ENCODE data around the gene MYCBPAP.

Gene MYCBPAP

DNA sequence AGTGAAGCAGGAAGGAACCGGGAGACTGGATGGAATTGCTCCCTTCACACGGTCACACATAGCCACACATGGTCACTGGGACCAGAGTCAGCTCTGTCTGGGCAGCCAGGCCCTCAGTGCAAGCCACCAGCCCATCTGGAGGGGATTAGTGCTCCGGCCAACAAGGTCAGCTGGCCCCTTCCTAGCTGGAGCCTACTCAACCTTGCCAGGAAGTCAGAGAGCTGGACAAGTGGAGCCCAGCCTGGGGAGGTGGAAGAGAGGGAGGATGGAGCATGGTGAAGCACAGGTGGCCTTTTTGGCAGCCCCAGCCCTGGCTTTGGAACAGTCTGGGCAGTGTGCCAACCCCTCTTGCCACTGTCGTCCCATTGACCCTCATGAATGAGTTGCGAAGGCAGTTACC, 48.6 kb downstream of the MYCBPAP start:
- DNase-seq (ENCODE audit: low read depth) = no peak

DNA sequence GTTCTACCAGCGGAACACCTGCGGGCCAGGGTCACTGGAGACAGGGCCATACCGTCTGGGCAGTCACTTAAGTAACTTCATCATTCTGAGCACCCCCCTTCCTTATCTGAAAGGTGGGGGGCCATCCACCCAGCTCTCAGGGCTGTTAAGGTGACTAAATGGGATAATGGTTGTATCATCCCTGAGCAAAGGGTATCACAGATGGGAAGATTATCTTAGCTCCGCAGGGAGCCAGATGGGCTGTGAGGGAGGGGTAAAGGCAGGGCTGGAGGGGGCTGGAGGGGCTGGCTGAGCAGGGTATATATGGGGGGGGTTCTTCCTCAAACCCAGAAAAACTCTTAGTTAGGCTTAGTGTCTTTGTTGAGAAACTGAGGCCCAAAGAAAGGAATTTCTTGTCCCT, 49.4 kb downstream of the MYCBPAP start:
- DNase-seq (ENCODE audit: low read depth) = no peak

DNA sequence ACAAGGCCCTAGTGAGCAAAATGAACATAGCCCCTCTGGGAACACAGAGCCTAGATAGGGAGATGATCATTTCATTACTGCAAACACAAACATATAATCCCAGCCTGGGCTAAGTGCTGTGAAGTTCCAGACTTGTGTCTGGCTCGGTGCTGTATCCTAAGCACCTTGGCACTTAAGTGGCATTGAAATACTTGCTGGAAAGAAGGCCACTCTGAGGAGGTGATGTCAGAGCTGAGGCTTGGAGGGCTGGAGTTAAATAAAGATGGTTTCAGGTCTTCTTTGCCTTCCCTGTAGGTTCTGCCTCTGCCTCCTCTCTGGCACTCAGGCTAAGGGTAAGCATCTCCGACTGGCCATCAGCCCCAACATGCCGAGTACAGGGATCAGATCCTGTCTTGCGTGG, 49.9 kb downstream of the MYCBPAP start:
- no peak for DNase-seq (ENCODE audit: low read depth)

DNA sequence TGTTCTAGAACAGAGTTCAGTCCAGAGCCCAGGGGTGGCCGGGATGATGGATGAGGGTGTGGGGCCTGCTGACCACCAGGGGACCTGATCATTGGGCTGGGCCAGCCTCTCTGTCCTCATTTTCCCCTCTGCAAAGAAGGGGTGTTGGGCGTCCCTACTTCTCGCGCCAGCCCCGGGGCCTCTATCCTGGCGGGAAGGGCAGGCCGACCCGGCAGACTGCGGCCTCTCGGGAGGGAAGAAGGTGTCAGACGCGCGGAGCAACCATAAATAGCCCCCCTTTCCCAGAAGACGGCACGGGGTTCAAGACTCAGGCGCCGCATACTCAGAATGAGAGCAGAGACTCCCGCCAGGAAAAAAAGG, 50.3 kb downstream of the MYCBPAP start:
- DNase-seq (ENCODE audit: low read depth) = no peak

DNA sequence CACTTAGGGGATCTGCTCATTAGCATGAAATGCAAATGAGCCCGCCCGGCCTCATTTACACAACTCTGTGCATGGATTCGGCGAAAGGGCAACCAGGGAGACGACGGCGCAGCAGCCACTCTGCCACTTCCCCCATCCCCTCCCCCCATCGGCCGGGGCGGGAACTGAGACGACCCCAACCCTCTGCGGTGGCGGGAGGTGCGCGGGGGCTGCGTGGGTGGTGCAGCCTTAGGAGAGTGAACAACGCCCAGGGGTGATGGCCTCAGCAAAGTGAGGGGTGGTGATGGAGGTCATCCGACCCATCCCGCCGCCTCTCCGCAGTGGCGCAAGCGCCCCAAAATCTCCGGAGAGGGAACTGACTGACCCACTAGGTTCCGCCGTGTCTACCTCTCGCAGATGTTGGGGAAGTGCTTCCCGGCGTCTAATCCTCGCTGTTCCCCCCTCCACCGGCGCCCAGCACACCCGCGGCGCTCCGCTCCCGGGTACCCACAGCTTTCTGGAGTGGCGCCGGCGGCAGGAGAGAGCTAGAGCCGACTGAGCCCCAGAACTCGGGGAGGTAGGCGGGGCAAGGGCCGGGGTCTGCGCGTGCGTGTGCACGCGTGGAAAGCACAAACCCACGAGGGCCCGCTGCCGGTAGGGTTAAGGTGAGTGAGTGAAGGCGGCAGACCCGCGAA, 50.8 kb downstream of the MYCBPAP start:
- no peak for DNase-seq (ENCODE audit: low read depth)

DNA sequence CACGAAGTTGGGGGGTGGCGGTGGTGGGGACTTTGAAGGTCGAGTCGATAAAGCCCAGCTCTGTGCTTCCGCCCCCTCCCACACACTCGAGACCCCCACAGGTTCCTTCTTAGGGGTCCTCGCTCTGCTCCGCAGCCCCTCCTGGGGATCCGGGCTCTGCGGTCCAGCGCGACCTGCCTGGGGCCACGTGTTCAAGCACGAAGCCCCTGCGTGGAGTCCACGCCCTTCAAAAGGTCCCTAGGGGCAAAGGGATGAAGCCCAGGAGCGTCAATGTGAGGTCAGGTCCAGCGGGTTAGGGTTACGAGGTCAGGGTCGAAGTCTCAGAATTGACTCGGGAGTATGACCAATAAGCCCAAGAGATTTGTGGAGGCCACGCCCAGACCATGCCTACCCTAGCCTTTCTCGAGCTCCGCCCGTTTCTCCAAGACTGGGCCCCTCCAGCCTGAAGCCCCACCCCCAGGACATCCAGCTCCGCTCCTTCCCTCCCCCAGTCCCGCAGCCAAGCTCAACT, 51.5 kb downstream of the MYCBPAP start:
- no peak for DNase-seq (ENCODE audit: low read depth)

DNA sequence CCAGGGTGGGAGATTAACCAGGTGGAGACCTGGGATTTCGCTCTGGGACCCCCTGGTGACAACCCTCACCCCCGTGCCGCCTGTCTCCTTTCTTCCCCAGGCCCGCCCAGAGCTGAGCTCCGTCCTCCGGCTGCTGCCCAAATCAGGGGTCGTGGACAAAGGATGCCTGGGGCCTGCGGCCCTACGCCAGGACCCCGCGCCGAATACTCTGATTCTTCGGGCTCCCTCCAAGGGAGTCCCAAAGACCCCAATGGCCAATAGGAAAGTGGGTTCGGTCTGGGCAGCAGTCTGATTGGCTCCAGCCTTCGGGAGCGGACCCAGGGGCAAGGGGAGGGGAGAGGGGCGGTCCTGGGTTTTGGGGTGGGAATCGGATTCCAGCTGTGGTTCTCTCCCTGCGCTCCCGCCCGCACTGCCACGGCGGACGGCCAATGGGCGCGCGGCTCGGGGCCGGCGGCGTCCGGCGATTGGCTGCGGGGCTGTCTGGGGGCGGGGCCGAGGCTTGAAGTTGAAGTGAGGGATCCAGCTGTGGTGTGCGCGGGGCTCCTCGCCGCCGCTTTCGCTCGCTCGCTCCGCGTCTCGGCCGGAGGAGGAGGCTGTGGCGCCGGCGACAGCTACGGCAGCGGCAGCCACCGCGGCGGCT, 52.1 kb downstream of the MYCBPAP start, which contains the start of gene CACNA1G:
TSS of gene CACNA1G (plus strand) at position 531 of the 640 bp plus-strand sequence. CDS start 745 bp downstream, outside the sequence.
- DNase-seq (ENCODE audit: low read depth) = peak; percentile 79

DNA sequence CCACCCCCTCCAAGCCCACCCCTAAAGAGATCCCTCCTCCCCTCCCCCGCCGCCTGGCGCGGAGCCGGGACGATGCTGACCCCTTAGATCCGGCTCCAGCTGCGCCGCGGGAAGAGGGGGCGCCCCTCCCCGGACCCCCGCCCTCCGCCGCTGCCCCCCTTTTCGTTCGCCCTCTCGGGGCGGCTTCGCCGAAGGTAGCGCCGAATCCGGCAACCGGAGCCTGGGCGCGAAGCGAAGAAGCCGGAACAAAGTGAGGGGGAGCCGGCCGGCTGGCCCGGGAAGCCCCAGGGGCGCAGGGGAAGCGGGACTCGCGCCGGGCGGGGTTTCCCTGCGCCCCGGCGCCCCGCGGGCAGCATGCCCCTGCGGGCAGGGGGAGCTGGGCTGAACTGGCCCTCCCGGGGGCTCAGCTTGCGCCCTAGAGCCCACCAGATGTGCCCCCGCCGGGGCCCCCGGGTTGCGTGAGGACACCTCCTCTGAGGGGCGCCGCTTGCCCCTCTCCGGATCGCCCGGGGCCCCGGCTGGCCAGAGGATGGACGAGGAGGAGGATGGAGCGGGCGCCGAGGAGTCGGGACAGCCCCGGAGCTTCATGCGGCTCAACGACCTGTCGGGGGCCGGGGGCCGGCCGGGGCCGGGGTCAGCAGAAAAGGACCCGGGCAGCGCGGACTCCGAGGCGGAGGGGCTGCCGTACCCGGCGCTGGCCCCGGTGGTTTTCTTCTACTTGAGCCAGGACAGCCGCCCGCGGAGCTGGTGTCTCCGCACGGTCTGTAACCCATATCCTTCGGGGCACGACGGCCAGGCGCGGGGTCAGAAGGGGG, 52.9 kb downstream of the MYCBPAP start:
- DNase-seq (ENCODE audit: low read depth) = no peak

DNA sequence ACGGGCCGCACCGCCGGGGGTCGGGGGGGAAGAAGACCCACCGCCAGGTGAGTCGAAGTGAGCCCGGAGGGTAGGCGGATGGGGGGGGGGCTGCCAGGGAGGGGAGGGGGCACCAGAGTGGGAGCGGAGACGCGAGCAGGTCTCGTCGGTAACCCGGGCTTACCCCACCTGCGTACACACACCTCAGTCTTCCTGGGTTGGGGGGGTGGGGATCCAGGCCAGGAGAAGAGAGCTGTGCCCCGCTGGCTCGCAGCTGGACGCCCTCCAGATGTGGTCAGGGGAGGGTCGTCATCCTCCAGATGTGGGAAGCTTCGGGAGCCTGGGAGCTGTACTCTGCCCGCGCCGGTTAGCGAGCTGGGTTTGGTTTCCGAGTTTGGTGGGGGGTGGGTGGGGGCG, 53.5 kb downstream of the MYCBPAP start:
- DNase-seq (ENCODE audit: low read depth) = no peak

DNA sequence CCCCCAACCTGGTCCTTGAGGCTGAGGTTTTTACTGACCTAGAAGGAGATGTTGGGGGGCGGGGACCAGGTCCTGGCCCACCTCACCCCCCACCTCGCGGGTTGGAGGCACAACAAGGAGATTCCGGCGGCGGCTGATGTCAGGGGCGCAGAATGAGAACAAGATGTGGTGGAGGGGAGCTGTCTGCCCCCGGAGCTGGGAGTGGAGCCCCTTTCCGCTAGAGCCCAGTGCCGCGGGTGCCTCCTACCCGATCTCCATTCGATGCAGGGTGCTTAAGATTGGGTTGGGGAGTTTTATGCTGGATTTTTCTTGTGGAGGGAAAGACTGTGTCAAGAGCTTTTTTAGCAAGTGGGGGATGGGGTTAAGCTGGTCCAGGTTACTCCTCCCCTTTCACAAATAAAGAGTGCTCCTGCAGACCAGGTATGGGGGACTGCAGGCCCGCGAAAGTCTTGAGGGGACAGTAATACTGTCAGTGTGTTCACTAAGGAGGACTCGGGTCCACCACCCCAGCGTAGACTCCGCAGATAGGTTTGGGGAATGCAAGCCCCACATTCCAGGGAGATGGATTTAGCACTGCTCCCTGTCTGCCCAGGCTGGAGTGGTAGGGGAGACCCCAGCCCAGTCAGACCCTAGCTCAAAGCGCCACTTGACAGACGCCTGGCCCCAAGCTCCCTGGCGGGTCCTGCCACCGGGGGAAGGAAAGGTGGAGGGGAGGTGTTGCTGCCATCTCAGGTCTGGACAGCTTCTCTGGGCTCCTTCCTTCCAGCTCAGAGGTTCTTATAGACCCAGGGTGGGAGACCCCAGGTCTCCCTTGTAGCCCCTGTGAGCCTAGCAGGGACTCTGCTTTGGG, 54.2 kb downstream of the MYCBPAP start:
- no peak for DNase-seq (ENCODE audit: low read depth)

DNA sequence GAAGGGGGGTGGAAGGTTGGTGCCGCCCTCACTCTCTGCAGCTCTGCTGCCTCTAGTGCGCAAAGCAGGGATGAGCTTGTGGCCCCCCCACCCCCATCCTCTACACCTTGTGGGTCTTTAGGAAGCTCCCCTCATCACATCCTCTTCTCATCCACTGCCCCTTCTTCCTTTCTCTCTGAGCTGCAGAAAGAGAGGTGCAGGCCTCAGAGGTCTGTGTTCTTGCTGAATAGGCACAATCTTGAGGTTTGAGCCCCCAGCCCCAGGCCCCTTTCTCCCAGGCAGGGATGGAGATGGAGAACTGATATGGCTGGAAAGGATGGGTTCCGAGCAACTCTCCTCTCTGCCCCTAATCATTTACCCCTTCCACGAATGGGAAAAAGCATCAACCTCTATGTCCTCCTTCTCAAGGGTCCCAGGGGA, 54.9 kb downstream of the MYCBPAP start:
- no peak for DNase-seq (ENCODE audit: low read depth)

DNA sequence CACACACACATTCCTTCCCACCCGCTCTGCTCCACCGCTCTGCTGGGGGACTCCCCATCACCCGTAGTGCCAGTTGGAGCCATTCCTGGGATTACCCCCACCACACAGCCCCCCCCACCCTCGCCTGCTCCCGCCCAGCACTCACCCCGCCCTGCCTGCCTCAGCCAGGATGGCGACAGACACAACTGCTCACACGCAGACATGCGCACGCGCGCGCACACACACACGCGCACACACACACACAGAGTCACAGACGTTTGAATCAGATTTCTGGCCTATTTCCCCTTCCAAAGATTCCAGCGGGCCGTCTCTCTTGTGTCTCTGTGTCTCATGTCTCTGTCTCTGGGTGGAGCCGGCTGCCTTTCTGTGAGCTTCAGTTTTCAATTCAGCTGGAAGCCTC, 56.7 kb downstream of the MYCBPAP start:
- DNase-seq (ENCODE audit: low read depth) = no peak

DNA sequence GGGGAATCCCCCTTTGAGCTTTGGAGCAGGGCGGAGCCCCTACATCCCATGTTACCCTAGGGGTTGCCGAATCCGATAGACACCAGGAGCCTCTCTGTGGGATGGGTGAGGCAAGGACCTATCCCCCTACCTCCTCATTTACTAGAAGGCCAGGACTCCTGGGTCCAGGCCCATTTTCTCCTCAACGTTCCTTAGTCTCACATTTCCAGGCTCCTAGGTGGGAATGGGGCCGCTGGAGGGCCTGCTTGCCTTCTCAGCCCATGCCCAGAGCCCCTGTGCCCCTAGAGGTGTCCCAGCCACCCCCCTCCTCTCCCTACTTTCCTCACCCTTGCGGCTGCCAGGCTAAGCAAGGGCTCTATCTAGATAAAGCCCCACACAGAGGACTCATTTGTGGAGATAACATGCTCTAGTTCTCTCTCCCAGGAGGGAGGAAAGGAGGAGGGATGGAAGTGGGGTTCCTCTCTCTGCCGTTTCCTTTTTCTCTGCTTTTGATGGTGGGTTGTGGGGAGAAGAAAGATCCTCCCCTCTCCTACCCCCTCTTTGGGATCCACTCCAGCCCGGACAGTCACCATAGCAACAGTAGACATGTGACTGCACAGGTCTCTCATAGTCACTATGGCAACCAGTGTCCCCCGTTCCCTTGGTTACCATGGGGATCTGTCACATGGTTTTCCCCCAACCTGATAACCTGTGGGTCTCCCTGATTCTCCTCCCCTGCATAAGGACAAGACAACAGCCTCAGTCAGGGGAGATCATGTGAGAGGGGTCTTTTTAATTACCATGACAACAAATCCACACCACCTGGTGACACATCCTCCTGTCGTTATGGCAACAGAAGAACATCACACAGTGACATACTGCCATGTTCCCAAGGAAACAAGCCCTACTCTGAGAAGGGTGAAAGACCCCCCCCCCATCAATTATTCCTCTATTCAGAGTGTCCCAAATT, 57.4 kb downstream of the MYCBPAP start:
- DNase-seq (ENCODE audit: low read depth) = no peak

DNA sequence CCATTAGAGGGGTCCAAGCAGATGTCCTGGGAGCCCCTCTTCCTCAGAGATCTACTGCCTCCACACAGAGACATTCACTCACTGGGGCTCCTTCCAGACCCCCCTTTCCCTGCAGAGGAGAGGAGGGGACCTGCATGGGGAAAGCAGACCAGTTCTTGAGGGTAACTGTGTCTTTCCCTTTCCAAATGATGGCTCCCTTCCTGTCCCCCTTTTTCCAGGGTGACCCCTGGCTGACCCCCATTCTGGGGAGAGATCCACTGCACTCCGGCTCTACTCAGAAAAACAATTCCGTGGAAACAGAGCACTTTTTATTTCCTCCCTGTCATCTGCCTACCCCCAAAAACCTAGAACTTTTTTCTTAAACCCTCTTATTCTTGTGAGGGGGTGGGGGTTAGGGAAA, 58.6 kb downstream of the MYCBPAP start:
- DNase-seq (ENCODE audit: low read depth) = no peak

DNA sequence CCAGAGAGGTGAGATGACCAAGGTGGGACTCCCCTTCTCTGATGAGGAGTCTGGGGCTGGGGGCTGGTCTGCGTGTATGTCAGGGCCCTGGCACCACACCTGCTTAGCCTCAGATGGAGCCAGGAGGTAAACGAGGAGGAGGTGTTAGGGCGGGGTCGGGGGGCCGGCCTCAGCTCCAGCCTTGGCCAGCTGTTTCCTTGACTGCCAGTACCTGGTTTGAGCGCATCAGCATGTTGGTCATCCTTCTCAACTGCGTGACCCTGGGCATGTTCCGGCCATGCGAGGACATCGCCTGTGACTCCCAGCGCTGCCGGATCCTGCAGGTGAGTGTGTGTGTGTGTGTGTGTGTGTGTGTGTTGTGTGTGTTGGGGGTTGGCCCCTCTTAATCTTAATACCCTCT, 60.4 kb downstream of the MYCBPAP start:
- DNase-seq (ENCODE audit: low read depth) = no peak

DNA sequence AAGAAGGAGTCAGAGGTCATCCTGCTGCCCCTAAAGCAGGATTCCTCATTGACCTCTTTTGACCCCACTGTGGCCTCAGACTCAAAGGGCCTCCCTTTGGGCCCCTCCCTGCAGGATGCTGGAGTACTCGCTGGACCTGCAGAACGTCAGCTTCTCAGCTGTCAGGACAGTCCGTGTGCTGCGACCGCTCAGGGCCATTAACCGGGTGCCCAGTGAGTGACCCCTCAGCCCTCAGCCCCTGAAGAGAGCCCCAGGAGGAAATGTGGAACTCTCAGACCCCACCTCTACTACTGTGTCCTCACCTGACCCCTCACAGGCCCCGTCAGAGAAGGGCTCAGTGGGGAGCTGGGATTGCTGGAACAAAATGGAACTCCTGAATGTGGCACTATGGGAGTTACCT, 61.4 kb downstream of the MYCBPAP start:
- no peak for DNase-seq (ENCODE audit: low read depth)

DNA sequence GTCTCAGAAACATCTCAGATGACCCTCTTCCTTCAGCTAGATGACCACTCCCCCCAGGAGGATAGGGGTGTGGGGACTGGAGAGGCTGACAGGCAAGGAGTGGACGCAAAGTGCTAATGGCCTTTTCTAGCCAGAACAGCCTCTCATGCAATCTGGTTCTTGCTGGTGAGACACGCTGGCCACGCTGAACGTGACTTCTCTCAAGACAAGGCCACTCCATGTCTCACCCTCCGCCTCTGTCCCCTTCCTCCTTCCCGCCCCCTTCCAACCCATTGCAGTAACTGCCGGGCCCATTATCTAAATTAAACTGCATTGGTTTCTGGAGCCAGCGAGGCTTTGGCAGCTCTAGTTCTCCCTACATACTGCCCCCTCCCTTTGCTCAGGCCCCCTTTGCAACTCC, 61.8 kb downstream of the MYCBPAP start:
- DNase-seq (ENCODE audit: low read depth) = no peak

DNA sequence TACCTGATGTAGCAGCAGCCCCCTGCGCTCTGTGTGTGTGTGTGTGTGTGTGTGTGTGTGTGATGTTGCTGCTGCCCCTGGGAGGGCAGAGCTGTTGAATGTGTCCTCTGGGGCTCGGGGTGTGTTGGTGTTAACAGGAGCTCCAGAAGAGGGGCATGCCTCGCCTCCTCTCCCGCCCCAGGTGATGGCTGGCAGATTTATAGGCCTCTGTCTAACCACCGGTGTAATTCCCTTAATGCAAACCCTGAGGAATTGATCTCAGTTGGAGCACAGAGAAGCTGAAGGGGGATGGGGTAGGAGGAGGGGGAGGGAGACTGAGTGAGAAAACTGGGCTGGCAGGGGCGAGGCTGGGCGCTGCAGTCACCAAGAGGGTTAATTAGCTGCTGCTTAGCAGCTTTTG, 62.3 kb downstream of the MYCBPAP start:
- no peak for DNase-seq (ENCODE audit: low read depth)

DNA sequence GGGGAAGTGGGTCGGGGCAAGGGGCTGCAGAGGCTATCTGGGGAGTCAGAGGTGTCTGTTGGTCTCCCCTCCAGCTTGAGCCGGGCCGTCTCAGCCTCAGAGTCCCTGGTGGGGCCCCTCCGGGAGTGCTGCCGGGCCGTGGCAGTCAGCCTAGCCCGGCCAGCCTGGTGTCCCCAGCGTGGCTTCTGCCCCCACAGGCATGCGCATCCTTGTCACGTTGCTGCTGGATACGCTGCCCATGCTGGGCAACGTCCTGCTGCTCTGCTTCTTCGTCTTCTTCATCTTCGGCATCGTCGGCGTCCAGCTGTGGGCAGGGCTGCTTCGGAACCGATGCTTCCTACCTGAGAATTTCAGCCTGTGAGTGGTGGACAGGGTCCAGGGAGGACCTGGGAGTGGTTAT, 63.4 kb downstream of the MYCBPAP start:
- no peak for DNase-seq (ENCODE audit: low read depth)

DNA sequence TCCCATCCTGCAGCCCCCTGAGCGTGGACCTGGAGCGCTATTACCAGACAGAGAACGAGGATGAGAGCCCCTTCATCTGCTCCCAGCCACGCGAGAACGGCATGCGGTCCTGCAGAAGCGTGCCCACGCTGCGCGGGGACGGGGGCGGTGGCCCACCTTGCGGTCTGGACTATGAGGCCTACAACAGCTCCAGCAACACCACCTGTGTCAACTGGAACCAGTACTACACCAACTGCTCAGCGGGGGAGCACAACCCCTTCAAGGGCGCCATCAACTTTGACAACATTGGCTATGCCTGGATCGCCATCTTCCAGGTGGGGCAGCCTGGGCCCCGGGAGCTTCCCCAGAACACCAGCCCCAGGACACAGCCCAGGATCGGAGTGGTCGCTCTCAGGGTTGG, 64.3 kb downstream of the MYCBPAP start:
- no peak for DNase-seq (ENCODE audit: low read depth)

All from activated T-helper 9 cell treated with anti-CD3 and anti-CD28 coated beads, Interleukin-2, amount 50 U/mL, for 16 hours (primary cell).